Neuronal stem cell (in vitro differentiated cells): ENCODE measurements around the gene KMT2B.

Source experiments
- DNase-seq: peaks from one replicate; pipeline ENCODE4 v3.0.0-alpha.2; 2013; ENCODE audit warnings: low spot score
- H2AFZ ChIP-seq: one replicate; pipeline ENCODE4 v1.6.1; 2013; ENCODE audit warnings: mild to moderate bottlenecking, low read length, inconsistent platforms
- H2AK5ac ChIP-seq: 2 replicates; pipeline ENCODE4 v1.6.1; 2013; ENCODE audit warnings: low read depth, mild to moderate bottlenecking, inconsistent platforms, low read length, moderate library complexity, mixed read lengths
- H2BK120ac ChIP-seq: 2 replicates; pipeline ENCODE4 v1.6.1; 2013; ENCODE audit warnings: low read depth, mild to moderate bottlenecking, inconsistent platforms, low read length, moderate library complexity, mixed read lengths
- H2BK12ac ChIP-seq: one replicate; pipeline ENCODE4 v1.6.1; 2013; ENCODE audit warnings: low read length, inconsistent platforms
- H2BK15ac ChIP-seq: 2 replicates; pipeline ENCODE4 v1.6.1; 2013; ENCODE audit warnings: mild to moderate bottlenecking, low read length, inconsistent platforms, mixed read lengths
- H2BK5ac ChIP-seq: one replicate; pipeline ENCODE4 v1.6.1; 2013; ENCODE audit warnings: inconsistent platforms, mild to moderate bottlenecking, low read length, moderate library complexity
- H3K14ac ChIP-seq: one replicate; pipeline ENCODE4 v1.6.1; 2013; ENCODE audit warnings: low read length, inconsistent platforms
- H3K18ac ChIP-seq: 2 replicates; pipeline ENCODE4 v1.6.1; 2013; ENCODE audit warnings: low read length, inconsistent platforms
- H3K23ac ChIP-seq: 2 replicates; pipeline ENCODE4 v1.6.1; 2013; ENCODE audit warnings: low read depth, mild to moderate bottlenecking, mixed read lengths, low read length, inconsistent platforms; ENCODE audit not compliant: poor library complexity
- H3K27ac ChIP-seq: replicated peaks from 3 replicates; pipeline ENCODE4 v1.5.1; 2013; ENCODE audit warnings: low read length, inconsistent platforms
- H3K27me3 ChIP-seq, 3 experiments: 2 replicates each; pipeline ENCODE4 v1.6.1; 2013; ENCODE audit warnings: low read length in 3 of 3, mild to moderate bottlenecking in 2 of 3, inconsistent platforms in 1 of 3, low read depth in 1 of 3, mixed read lengths in 1 of 3, moderate library complexity in 1 of 3; ENCODE audit not compliant: control insufficient read depth in 3 of 3, insufficient read depth in 3 of 3
- H3K36me3 ChIP-seq, 2 donors: replicated peaks in 1 of 2; 2 replicates each; pipeline ENCODE4 v1.6.1; 2013; ENCODE audit warnings: low read length in 2 of 2; ENCODE audit not compliant: control insufficient read depth in 2 of 2, insufficient read depth in 2 of 2
- H3K4ac ChIP-seq: 2 replicates; pipeline ENCODE4 v1.6.1; 2013; ENCODE audit warnings: inconsistent platforms, mild to moderate bottlenecking, low read length, moderate library complexity
- H3K4me1 ChIP-seq, 2 donors: 1 replicate in 1 of 2; 2 replicates in 1 of 2; pipeline ENCODE4 v1.6.1; 2013; ENCODE audit warnings: low read length in 2 of 2, low read depth in 1 of 2; ENCODE audit not compliant: control insufficient read depth in 2 of 2, insufficient read depth in 1 of 2
- H3K4me2 ChIP-seq: one replicate; pipeline ENCODE4 v1.6.1; 2013; ENCODE audit warnings: mild to moderate bottlenecking, low read length, inconsistent platforms; ENCODE audit not compliant: insufficient read depth, poor library complexity, severe bottlenecking
- H3K4me3 ChIP-seq, 2 donors: 2 replicates each; pipeline ENCODE4 v1.5.1; 2013; ENCODE audit warnings: low read length in 2 of 2, mild to moderate bottlenecking in 2 of 2, inconsistent platforms in 1 of 2, moderate library complexity in 1 of 2
- H3K79me1 ChIP-seq: one replicate; pipeline ENCODE4 v1.6.1; 2013; ENCODE audit warnings: low read depth, mild to moderate bottlenecking, inconsistent platforms, low read length, moderate library complexity
- H3K9ac ChIP-seq: one replicate; pipeline ENCODE4 v1.6.1; 2013; ENCODE audit warnings: mild to moderate bottlenecking, low read depth, low read length, inconsistent platforms; ENCODE audit not compliant: poor library complexity
- H3K9me3 ChIP-seq, 2 donors: replicated peaks in 1 of 2; 2 replicates each; pipeline versions ENCODE3 to v1.6.1; 2013; ENCODE audit warnings: low read length in 2 of 2, mild to moderate bottlenecking in 2 of 2, inconsistent platforms in 1 of 2, low read depth in 1 of 2, mixed read lengths in 1 of 2, moderate library complexity in 1 of 2; ENCODE audit not compliant: control insufficient read depth in 2 of 2, insufficient read depth in 1 of 2
- H4K8ac ChIP-seq: one replicate; pipeline ENCODE4 v1.6.1; 2013; ENCODE audit warnings: low read depth, mild to moderate bottlenecking, inconsistent platforms, low read length, moderate library complexity
- H4K91ac ChIP-seq: one replicate; pipeline ENCODE4 v1.6.1; 2013; ENCODE audit warnings: low read length, low read depth, mild to moderate bottlenecking, inconsistent platforms; ENCODE audit not compliant: poor library complexity
- WGBS, 2 donors: extraction: QIAGEN DNeasy Blood & Tissue Kit; methylation state at CpG; one replicate each; pipeline ENCODE4 v1.1.7; 2013; ENCODE audit warnings: missing lambda C conversion rate in 2 of 2, mixed read lengths in 1 of 2; ENCODE audit not compliant: insufficient read length in 2 of 2, insufficient replicate concordance in 1 of 2; ENCODE audit errors: extremely low coverage in 2 of 2; 5-methylcytosine and 5-hydroxymethylcytosine counted together

Gene KMT2B

GRCh38 chr19:35760711-35761349 is 43.0 kb downstream of the KMT2B start:
- Histone ChIP-seq H3K4ac (no peak overlapping the region), H3K4me1 (peaks cover 12 to 16% of the 10 kb centered on the region in 2 donors), H2BK5ac (no peak overlapping the region), H3K9ac (no peak overlapping the region), H3K36me3 (peaks cover 32 to 58% of the 10 kb centered on the region in 2 donors), H3K4me3 (no peak overlapping the region), H2BK120ac (no peak overlapping the region), H3K14ac (no peak overlapping the region), H3K4me2 (no peak overlapping the region), H3K9me3 (no peaks in the 10 kb centered on the region), H2AFZ (no peak overlapping the region), H3K18ac (no peak overlapping the region), H2BK12ac (no peak overlapping the region), H2AK5ac (no peak overlapping the region), H3K79me1 (peaks cover 18% of the 10 kb centered on the region), H3K27me3 (peaks cover 0 to 4% (median 2%) of the 10 kb centered on the region in 3 experiments), H2BK15ac (no peak overlapping the region), H4K91ac (no peak overlapping the region), H3K23ac (no peak overlapping the region), H3K27ac (no peak overlapping the region), H4K8ac (no peak overlapping the region)
- WGBS, 2 donors = no CpG with 5 or more reads among the region's 4 CpGs
- DNase-seq = no peak

GRCh38 chr19:35764432-35765315 is 46.9 kb downstream of the KMT2B start:
- Histone ChIP-seq H2AK5ac (peak overlapping the region; percentile 28), H2BK5ac (no peak overlapping the region), H2BK120ac (no peak overlapping the region), H3K4me3 (no peak overlapping the region), H3K27me3 (no peaks in the 10 kb centered on the region), H3K9ac (peak overlapping the region; percentile 44), H3K18ac (no peak overlapping the region), H2BK12ac (peak overlapping the region; percentile 1), H3K79me1 (peaks cover 5% of the 10 kb centered on the region), H3K14ac (no peak overlapping the region), H3K27ac (no peak overlapping the region), H3K4ac (peak overlapping the region; percentile 5), H4K8ac (no peak overlapping the region), H2BK15ac (no peak overlapping the region), H3K9me3 (no peaks in the 10 kb centered on the region), H4K91ac (no peak overlapping the region), H3K23ac (no peak overlapping the region), H3K4me2 (no peak overlapping the region), H3K4me1 (peaks cover 0 to 5% of the 10 kb centered on the region in 2 donors), H3K36me3 (peaks cover 35 to 78% of the 10 kb centered on the region in 2 donors), H2AFZ (no peak overlapping the region)
- no CpG with 5 or more reads among the region's 17 CpGs for WGBS, 2 donors
- no peak for DNase-seq

- Histone ChIP-seq H3K14ac (no peak overlapping the region), H2BK5ac (no peak overlapping the region), H3K4me1 (peaks cover 0 to 5% of the 10 kb centered on the region in 2 donors), H3K23ac (no peak overlapping the region), H3K79me1 (peaks cover 3% of the 10 kb centered on the region), H2AFZ (no peak overlapping the region), H3K4me2 (no peak overlapping the region), H3K36me3 (peaks cover 28 to 63% of the 10 kb centered on the region in 2 donors), H3K18ac (no peak overlapping the region), H3K9me3 (no peaks in the 10 kb centered on the region), H3K27me3 (no peaks in the 10 kb centered on the region), H2AK5ac (no peak overlapping the region), H4K91ac (no peak overlapping the region), H3K27ac (no peak overlapping the region), H2BK120ac (no peak overlapping the region), H3K4me3 (no peak overlapping the region), H2BK15ac (no peak overlapping the region), H2BK12ac (no peak overlapping the region), H3K4ac (no peak overlapping the region), H3K9ac (no peak overlapping the region), H4K8ac (no peak overlapping the region)
- no peak for DNase-seq
- no CpG with 5 or more reads among the region's 11 CpGs for WGBS, 2 donors
Measured at GRCh38 chr19:35766571-35767104, 48.8 kb downstream of the KMT2B start.
